Measurements from ENCODE around the gene ERCC5. TPM values are rescaled to one million over a fixed set of nuclear protein-coding genes. Genes with fewer than 3 reads are reported as not detected.

The ERCC5 gene
- total and polyA plus RNA-seq, 11 donors = 22.4 to 61.7 (median 31.4) TPM

DNA sequence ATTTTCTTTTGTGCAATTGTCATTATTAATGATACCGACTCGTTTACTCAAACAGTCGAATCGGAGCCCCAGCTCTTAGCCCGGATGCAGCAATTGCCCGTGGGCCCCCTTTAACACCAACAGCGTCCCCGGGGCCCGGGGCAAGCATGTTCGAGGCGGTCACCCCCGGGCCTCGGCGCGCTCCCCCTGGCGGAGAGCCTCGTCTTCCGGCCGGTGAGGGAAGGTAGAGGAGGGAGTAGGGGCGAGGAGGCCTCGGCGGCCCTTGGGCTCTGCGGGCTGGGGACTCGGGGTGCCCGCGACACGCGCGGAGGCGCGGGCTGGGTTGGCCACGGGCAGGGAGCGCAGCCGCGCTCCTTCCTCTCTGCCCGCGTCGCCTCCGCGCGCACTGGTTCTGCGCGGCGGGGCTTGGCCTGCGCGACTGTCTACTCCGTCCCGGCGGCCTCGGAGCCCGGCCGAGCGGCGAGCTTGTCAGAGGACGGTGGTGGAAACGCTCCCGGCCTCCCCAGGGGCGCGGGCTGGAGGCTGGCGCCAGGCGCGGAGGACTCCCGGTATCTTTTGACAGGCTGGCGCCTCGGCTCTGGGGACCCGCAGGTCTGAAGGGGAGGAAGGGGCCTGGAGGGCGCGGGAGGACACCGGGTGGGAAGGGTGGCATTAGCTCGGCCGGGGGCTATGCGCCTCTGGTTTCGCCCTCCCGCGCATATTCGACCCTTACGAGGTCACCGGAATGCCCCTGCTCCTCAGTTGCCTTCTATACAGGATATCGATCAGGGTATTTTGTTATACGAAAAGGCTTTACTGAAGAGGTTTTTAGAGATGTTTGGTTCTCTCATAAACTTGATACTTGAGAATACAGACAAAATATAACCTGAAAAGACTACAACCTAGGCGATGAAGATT is 45.4 kb upstream of the ERCC5 start:
- 2 to 6% (median 2%) methylated on average over 30 to 81 of the region's 81 CpGs for WGBS, 4 donors
- Histone ChIP-seq H3K4me1 (peaks cover 0 to 47% (median 30%) of the 10 kb centered on the region in 12 donors), H3K4me3 (peak overlapping the region; percentile 65 to 95 (median 82)), H3K27me3 (peaks cover 0 to 10% (median 0%) of the 10 kb centered on the region in 9 donors), H3K36me3 (no peaks in the 10 kb centered on the region), H3K27ac (peak overlapping the region; percentile 72 to 96 (median 91)), H3K9me3 (no peaks in the 10 kb centered on the region)
- ATAC-seq (peak; percentile 66 to 87 (median 82)), DNase-seq (peak; percentile 84 to 90 (median 87))
- intact Hi-C loops (cut with DNase I) = loop anchor here in 5 of 10 donors (1.0 to 5.0 kb wide), 5 partner anchors 42 to 220 kb away; partner anchors contain the start of genes TPP2 (in 2 of the 5) and ERCC5 (in 1 of the 5)
- peak in 1 of 2 donors; percentile 26 for TF ChIP-seq POLR2A (IDR thresholded peaks at IDR 0.05)
- TF ChIP-seq, protein P1, sequence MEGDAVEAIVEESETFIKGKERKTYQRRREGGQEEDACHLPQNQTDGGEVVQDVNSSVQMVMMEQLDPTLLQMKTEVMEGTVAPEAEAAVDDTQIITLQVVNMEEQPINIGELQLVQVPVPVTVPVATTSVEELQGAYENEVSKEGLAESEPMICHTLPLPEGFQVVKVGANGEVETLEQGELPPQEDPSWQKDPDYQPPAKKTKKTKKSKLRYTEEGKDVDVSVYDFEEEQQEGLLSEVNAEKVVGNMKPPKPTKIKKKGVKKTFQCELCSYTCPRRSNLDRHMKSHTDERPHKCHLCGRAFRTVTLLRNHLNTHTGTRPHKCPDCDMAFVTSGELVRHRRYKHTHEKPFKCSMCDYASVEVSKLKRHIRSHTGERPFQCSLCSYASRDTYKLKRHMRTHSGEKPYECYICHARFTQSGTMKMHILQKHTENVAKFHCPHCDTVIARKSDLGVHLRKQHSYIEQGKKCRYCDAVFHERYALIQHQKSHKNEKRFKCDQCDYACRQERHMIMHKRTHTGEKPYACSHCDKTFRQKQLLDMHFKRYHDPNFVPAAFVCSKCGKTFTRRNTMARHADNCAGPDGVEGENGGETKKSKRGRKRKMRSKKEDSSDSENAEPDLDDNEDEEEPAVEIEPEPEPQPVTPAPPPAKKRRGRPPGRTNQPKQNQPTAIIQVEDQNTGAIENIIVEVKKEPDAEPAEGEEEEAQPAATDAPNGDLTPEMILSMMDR (IDR thresholded peaks at IDR 0.05) = peak; percentile 70 to 89 (median 82)

DNA sequence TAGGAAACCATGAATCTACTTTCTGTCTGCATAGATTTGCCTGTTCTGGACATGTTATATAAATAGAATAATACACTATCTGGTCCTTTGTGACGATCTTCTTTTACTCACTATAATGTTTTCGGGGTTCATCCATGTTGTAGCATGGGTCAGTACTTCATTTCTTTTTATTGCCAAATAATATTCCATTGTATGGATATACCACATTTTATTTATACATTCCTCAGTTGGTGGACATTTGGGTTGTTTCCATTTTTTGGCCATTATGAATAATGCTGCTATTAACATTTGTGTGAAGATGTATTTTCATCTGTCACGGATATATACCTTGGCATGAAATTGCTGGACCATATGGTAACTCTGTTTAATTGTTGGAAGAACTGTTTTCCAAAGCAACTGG is 40.2 kb upstream of the ERCC5 start:
- Histone ChIP-seq H3K27ac (no peak overlapping the region), H3K27me3 (no peaks in the 10 kb centered on the region), H3K4me1 (peaks cover 0 to 47% (median 28%) of the 10 kb centered on the region in 12 donors), H3K9me3 (peaks cover 0 to 8% (median 0%) of the 10 kb centered on the region in 12 donors), H3K4me3 (no peak overlapping the region), H3K36me3 (peaks cover 0 to 16% (median 4%) of the 10 kb centered on the region in 9 donors)
- TF ChIP-seq, protein P1 (IDR thresholded peaks at IDR 0.05) = no peak
- TF ChIP-seq POLR2A (IDR thresholded peaks at IDR 0.05) = no peak
- no peak for ATAC-seq
- intact Hi-C loops (cut with DNase I) = no loop called here
- DNase-seq = no peak
- 92 to 97% (median 95%) methylated on average over 3 of the region's 3 CpGs for WGBS, 4 donors

DNA sequence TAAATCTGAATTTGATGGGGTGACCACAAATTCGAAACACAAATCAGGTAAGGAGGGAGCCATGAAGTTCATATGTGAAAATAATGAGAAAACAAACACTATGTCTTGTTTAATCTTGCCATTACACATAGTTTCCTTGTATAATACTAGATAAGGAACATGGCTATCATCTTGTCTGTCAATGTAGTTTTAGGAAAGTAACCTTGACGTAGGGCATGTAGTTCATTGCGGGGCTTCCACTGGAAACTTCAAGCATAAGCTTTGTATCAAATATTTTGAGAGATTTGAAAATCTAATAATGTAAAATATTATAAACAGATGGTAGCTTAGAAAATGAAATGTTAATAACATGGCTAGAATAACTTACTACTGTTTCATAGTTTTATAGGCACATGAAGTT is 38.1 kb upstream of the ERCC5 start:
- intact Hi-C loops (cut with DNase I) = no loop called here
- Histone ChIP-seq H3K27me3 (no peaks in the 10 kb centered on the region), H3K36me3 (peaks cover 0 to 24% (median 9%) of the 10 kb centered on the region in 9 donors), H3K27ac (no peak overlapping the region), H3K9me3 (peaks cover 0 to 22% (median 3%) of the 10 kb centered on the region in 12 donors), H3K4me3 (no peak overlapping the region), H3K4me1 (peaks cover 0 to 34% (median 15%) of the 10 kb centered on the region in 12 donors)
- DNase-seq (no peak), ATAC-seq (peak in 1 of 4 donors; percentile 36)
- TF ChIP-seq POLR2A (IDR thresholded peaks at IDR 0.05) = no peak
- TF ChIP-seq, protein P1 (IDR thresholded peaks at IDR 0.05) = no peak
- WGBS, 4 donors = 77 to 85% (median 82%) methylated on average over 3 of the region's 3 CpGs

DNA sequence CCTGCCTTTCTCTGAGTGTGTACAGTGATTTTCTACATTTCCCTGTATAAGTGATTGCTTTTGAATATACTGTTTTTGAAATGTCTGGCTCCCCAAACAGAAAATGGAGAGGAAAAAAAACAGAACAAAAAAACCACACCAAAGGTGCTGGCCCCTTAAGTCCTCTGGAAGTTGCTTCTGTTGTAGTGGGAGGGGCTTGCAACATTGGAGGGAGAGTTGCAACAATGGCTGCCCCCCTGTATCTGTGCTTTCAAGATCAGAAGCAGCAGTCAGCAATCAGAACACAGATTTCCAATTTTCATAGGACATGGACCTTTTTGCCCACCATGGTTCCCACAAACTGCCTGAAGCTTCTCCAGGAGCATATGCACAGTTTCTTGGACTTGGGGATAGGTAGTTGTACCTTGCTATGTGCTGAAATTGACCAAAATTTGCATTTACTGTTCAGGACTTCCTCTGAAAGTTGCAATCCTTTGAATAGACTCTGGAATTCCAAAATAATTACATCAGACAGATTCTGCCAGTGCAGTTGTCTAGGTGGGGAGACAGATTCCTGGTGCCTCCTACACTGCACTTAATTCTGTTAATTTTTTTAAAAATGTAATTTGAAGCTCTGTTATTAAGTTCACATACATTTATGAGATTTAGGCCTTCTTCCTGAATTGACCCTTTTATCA is 33.1 kb upstream of the ERCC5 start:
- DNase-seq (no peak), ATAC-seq (no peak)
- H3K9me3 ChIP-seq = peaks cover 0 to 22% (median 3%) of the 10 kb centered on the region in 12 donors
- H3K36me3 ChIP-seq = peaks cover 0 to 43% (median 21%) of the 10 kb centered on the region in 9 donors
- H3K4me3 ChIP-seq = no peak overlapping the region
- H3K27me3 ChIP-seq = no peaks in the 10 kb centered on the region
- TF ChIP-seq, protein P1 (IDR thresholded peaks at IDR 0.05) = no peak
- TF ChIP-seq POLR2A (IDR thresholded peaks at IDR 0.05) = no peak
- H3K27ac ChIP-seq = no peak overlapping the region
- intact Hi-C loops (cut with DNase I) = no loop called here
- H3K4me1 ChIP-seq = peaks cover 0 to 38% (median 10%) of the 10 kb centered on the region in 12 donors

Measured in heart left ventricle (tissue), 16 donors.